IPS DF 19.7 (cell line): ENCODE measurements around the gene ACBD4.

ENCODE experiments used
- DNase-seq: peaks from one replicate; pipeline ENCODE4 v3.0.0-alpha.2; 2013; ENCODE audit warnings: low read depth, low spot score

Gene ACBD4

DNA sequence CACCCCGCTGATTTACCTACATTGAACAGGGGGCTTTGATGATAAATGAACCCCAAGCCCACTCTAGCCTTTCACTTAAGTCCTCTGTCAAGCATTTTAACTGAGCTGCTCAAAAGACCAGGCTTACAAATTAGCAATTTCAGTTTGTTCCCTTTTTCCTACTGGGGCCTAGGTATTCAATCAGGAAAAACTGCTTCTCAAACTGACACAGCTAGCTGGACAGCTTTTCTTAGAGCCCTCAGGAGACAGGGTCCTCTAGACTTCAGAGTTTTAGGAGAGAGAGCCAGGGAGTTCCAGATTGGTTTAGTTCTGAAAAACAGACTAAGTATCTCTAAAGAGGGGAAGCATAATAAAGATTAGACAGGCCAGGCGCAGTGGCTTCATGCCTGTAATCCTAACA is 20.0 kb downstream of the ACBD4 start:
- no peak for DNase-seq

GRCh38 chr17:45156242-45156641 is 20.8 kb downstream of the ACBD4 start:
- no peak for DNase-seq

GRCh38 chr17:45160447-45161287 is 25.2 kb downstream of the ACBD4 start:
- DNase-seq = no peak

- DNase-seq = peak; percentile 99
These were observed 26.0 kb downstream of the ACBD4 start, which contains the start of gene HEXIM2 for GRCh38 chr17:45161288-45162024. Gene HEXIM2 (plus strand): TSS chr17:45161875. CDS start chr17:45162794, 919 bp downstream.

GRCh38 chr17:45162025-45162687 is 26.7 kb downstream of the ACBD4 start:
- DNase-seq = no peak

DNA sequence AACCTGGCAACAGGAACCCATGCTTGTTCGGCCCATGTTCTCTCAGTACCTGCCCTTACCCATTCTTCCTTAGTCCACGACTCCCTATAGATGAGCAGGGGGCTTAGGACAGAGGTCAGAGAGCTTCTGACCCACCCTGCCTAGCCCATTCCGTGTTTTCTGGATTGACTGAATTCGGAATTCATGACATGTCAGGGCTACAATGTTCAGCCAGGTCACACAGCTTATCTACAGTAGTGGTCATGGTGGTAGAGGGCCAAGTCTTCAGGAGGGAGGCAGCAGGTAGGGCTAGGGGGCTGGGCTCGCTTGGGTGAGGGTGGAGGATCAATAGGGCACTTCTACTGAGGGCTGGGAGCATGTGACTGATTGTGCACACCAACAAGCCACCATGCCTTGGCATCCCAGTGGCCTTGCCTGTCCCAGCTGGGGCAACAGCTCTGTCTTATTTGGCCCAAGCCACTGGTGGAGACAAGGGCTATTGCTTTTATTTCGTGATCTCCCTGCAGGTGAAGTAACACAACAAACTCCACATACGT is 29.3 kb downstream of the ACBD4 start:
- DNase-seq = no peak

DNA sequence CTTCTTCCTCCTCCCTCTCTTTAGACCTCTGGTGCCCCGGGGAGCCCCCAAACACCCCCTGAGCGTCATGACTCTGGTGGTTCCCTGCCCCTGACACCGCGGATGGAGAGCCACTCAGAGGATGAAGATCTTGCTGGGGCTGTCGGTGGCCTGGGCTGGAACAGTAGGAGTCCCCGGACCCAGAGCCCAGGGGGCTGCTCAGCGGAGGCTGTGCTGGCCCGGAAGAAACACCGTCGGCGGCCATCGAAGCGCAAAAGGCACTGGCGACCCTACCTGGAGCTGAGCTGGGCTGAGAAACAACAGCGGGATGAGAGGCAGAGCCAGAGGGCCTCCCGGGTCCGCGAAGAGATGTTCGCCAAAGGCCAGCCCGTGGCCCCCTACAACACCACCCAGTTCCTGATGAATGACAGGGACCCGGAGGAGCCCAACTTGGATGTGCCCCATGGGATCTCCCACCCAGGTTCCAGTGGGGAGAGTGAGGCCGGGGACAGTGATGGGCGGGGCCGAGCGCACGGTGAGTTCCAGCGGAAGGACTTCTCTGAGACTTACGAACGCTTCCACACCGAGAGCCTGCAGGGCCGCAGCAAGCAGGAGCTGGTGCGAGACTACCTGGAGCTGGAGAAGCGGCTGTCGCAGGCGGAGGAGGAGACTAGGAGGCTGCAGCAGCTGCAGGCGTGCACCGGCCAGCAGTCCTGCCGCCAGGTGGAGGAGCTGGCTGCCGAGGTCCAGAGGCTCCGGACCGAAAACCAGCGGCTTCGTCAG is 33.7 kb downstream of the ACBD4 start:
- no peak for DNase-seq

DNA sequence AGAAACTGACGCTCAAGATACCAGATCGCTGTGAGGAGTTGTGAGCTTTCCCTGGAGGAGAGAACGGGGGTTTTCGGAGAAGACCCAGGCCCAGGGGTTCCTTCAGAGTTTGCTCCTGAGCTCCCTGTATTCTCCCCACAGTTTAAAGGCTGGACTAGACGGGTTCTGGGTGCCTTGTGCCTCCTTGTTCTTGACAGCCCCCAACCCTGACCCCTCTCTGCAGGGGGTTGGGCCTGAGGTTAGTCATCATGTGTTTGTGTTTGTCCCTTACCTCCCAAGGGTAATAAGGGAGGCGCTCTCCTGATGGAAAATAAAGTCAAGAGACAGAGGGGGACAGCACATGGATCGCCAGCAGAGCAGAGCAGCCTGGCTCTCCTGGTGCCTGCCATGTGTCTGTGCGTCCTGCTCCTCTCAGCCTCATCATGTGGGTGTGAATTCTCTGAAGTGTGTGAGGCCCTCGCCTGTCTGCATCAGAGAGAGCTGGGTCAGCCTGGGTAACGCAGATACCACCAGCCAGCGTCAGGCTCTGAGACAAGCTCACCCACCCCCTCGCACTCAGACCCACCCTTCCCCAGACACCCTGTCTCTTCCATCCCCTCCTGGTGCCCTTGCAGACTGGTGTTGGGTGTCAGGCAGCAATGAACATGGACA is 34.9 kb downstream of the ACBD4 start:
- no peak for DNase-seq

- no peak for DNase-seq
These were observed 35.4 kb downstream of the ACBD4 start for GRCh38 chr17:45170931-45171337.

DNA sequence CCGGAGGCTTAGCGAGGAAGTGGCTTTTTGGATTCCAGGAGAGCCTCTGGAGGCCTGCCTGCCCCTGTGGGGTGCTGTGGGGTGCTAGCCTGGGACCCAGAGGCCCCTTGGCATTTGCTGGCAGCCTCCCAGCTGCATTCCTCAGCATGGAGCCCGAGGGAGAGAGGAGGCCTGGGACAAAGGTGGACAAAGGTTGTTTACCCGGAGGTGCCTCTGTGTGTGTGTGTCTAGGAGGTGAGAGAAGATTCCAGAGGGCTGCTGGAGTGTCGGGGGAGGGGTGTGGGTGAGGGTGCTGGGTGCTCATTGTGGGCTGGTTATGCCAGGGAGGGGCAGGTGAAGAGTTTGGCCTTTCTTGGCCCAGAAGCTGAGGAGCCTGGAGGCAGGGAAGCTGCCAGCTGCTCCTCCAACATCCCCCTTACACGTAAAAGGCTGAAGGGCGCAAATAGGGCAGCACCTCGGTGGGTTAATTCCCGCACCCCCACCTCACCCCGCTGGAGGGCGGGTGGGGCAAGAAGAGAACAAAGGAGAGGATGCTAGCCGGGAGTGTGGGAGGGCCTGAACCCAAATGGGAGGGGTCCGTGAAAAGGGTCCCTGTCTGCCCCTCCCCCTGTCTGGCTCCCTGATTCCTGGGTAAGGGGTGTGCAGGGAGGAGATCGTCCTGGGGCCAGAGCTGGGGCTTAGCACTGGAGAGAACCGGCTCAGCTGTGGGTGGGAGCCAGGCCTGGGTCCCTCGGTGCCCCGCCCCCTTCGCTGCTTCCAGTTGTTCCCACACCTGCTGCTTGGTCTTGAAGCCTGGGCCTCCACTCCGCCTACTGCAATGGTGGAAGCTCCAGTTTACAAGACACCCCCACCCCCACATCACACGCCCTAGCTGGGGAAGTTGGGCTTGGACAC is 36.1 kb downstream of the ACBD4 start:
- no peak for DNase-seq

GRCh38 chr17:45172232-45172540 is 36.7 kb downstream of the ACBD4 start:
- DNase-seq = no peak

DNA sequence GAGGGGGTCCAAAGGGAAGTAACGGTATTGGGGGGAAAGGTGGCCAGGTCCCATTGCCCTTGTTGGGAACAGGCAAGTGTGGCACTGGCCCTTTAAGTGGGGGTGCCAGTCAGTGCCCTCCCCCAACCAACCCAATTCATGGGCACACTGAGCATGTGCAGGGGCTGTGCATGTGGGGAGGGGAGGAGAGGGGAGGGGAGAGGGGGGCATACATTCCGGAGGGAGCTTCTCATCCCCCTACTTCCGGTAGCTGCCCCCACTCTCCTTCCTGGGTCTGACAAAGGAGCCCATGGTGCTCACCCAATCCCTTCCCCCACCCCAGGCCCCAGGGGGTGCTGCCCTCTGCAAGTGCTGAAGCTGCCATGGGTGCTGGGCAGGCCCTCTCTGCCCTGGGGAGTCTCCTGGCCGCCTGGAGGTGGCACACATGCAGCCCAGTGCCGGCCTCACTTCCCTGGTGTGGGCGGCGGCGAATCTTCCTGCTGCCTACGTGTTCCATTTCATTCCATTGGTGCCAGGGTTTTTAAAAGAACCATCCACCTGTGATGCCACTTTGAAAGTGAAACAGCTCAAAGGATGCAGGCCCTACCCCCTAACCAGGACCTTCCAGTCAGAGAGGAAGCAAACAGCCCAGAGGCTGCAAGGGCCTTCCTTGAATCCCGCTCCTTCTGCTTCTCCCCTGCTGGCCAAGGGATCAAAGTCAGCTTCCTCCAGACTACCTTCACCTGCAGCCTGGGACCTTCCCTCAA is 37.2 kb downstream of the ACBD4 start:
- no peak for DNase-seq

DNA sequence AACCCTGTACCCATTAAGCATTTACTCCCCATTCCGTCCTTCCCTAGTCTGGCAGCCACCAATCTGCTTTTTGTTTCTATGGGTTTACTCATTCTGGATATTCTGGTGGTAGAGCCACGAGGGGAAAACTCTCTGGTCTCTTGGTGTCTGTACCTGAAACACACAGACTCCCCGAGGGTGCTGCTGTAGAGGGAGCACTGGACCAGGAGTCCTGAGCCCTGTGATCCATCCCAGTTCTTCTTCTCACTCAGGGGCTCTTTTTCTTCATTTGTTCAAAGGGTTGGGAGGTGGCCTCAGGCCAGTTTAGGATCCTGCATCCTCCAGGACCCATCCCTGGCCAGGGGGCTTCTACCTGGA is 40.2 kb downstream of the ACBD4 start:
- DNase-seq = no peak

GRCh38 chr17:45177563-45177962 is 42.1 kb downstream of the ACBD4 start:
- no peak for DNase-seq

- DNase-seq = no peak
These were observed 48.7 kb downstream of the ACBD4 start for GRCh38 chr17:45184144-45184543.

DNA sequence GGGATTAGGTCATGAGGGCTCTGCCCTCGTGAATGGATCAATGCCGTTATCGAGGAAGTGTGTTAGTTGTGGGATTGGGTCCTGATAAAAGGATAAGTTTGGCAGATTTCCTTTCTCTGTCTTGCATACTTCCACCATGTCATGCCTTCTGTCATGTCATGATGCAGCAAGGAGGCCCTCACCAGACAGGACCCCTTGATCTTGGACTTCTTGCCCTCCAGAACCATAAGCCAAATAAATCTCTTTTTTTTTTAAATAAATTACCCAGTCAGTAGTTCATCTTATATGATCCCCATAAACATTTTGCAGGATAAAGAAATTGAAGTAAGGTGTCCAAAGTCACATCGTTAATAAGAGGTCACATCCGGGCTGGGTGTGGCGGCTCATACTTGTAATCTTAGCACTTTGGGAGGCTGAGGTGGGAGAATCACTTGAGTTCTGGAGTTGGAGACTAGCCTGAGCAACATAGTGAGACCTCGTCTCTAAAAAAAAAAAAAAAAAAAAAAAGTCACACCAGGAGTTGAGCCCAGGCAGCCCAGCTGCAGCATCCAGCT is 51.4 kb downstream of the ACBD4 start:
- DNase-seq = no peak

- DNase-seq = no peak
These were observed 53.5 kb downstream of the ACBD4 start for GRCh38 chr17:45189009-45189408.

DNA sequence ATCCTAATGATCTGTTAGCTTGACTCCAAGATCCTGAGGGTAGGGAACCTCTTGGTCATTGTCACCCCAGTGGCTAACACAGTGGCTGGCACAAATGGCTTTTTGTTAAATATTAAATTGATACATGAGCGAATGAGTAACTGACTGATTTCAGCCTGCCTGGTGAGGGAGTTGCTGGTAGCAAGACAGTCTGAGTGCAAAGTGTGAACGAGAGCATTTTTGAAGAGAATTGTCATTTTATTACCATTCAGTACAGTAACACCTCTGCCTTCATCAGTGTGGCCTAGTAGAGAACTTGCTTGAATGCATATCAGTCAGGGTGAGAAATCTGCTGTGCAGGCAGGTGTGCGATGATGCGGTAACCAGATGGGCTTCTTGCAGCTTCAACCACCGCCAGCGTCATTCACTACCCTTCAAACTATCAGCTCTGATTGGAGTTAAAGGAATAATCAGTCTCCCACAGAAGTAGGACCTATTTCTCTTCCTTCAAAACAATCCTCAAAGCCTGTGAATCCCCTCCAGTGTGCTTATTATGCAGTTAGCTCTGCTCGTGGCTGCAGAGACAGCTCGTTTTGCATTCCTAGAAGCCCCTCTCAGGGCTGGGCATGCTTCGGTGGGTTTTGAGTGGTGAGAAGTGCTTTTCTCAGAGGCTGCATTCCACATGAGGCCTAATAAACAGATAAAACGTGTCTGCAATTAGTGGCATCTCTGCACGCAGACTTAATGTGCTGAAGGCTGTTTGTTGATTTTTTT is 55.2 kb downstream of the ACBD4 start:
- no peak for DNase-seq
